Ovary (tissue), 9 donors: ENCODE data around the gene RNF19B. TPM values are rescaled to one million over a fixed set of nuclear protein-coding genes. Genes with fewer than 3 reads are reported as not detected.
A peak's percentile ranks its signal among the peaks of the same experiment; 100 is the strongest.

Experiments used
- DNase-seq, 5 donors: peaks; one replicate each; pipeline ENCODE4 v3.0.0-alpha.2; 2019 to 2020
- H3K27ac ChIP-seq, 2 donors: fragments of 200-600 bp; one replicate each; pipeline versions ENCODE4 v1.5.1 to v1.8.0; 2019 to 2022
- H3K27me3 ChIP-seq: fragments of 200-600 bp; one replicate; pipeline ENCODE4 v1.8.0; 2022
- H3K36me3 ChIP-seq: fragments of 200-600 bp; sonication (generic); one replicate; pipeline ENCODE4 v1.5.1; 2019
- H3K4me1 ChIP-seq: one replicate; pipeline ENCODE4 v1.8.1; 2013; ENCODE audit warnings: mild to moderate bottlenecking, moderate library complexity; ENCODE audit not compliant: insufficient read depth
- H3K4me3 ChIP-seq: fragments of 200-600 bp; sonication (generic); one replicate; pipeline ENCODE4 v1.5.1; 2017
- H3K9me3 ChIP-seq, 2 donors: fragments of 200-600 bp in 1 of 2; sonication (generic) in 1 of 2; one replicate each; pipeline versions ENCODE4 v1.5.1 to v1.8.1; 2013 to 2019; ENCODE audit warnings: mild to moderate bottlenecking in 1 of 2, moderate library complexity in 1 of 2
- CTCF ChIP-seq, 3 donors: fragments of 450-650 bp in 2 of 3; fragments of 200-600 bp in 1 of 3; IDR thresholded peaks; one replicate each; pipeline versions ENCODE4 v1.5.1 to v1.8.0; 2016 to 2022; ENCODE audit warnings: antibody characterized with exemption in 3 of 3, mild to moderate bottlenecking in 1 of 3
- EP300 ChIP-seq: sonication (generic); formaldehyde crosslinking; IDR thresholded peaks from one replicate; pipeline ENCODE4 v1.6.1; 2017; ENCODE audit warnings: antibody characterized with exemption
- POLR2A ChIP-seq: fragments of 450-650 bp; IDR thresholded peaks from one replicate; pipeline ENCODE4 v1.6.1; 2017; ENCODE audit warnings: antibody characterized with exemption, mild to moderate bottlenecking, moderate library complexity
- WGBS, 3 donors: extraction: QIAGEN DNeasy Blood & Tissue Kit in 1 of 3; methylation state at CpG; one replicate each; pipeline versions ENCODE4 v1.1.5 to v1.1.7; 2013 to 2017; 5-methylcytosine and 5-hydroxymethylcytosine counted together
- intact Hi-C, 4 donors: fragments of 100-400 bp; cut with DNase I; formaldehyde crosslinking; loops; one replicate each; pipeline versions ENCODE4 v1.11.0 to v1.15.1; 2022 to 2023
- polyA plus RNA-seq, 2 donors: library from polyadenylated mRNA; stranded (reverse); fragments of 200-250 nt in 1 of 2; fragments of 350-450 nt in 1 of 2; fragmentation: Illumina TruSeq in 1 of 2; extraction: RNeasy Lipid Tissue Mini Kit (QIAGEN cat#74804) in 1 of 2; gene quantifications; one replicate each; pipeline ENCODE4 v1.2.3, GENCODE V29; 2013 to 2014
- total RNA-seq, 7 donors: library from RNA; depleted of rRNA in 2 of 7; stranded (reverse); fragments of >200 nt in 2 of 7; fragmentation: NEBNext Ultra II Directional in 3 of 7; extraction: Animal tissue kit (Norgen Biotek cat#: 25700) in 3 of 7; gene quantifications; one replicate each; pipeline versions ENCODE4 v1.1.0 to v1.2.4, GENCODE V29; 2016 to 2023
- donor health status: DM: no; HTN: no; CAD: no; lungs with moderate emphysema.
- donor health status: DM: no; HTN: no; CAD: no.
- donor health status: Bipolar disorder and iron deficiency.
- donor health status: DM: yes; HTN: yes; CAD: no.
- donor health status: DM: no; HTN: no; CAD: no.
- donor health status: DM: yes; HTN: yes; CAD: no.

The RNF19B gene
- total and polyA plus RNA-seq, 9 donors, result 11.2 to 38.0 (median 15.0) TPM

GRCh38 chr1:32900371-32900955 lies 64.1 kb downstream of the RNF19B start:
- WGBS, 3 donors, result 18 to 21% (median 18%) methylated on average over 22 of the region's 22 CpGs
- intact Hi-C loops, result no loop called here

GRCh38 chr1:32899586-32900296 lies 64.9 kb downstream of the RNF19B start:
- TF ChIP-seq POLR2A (no peak), CTCF (IDR thresholded peaks at IDR 0.05) (no peak), EP300 (no peak)
- H3K36me3 ChIP-seq, result no peaks in the 10 kb centered on the region
- H3K4me1 ChIP-seq, result no peaks in the 10 kb centered on the region
- DNase-seq, result peak in 1 of 5 donors; percentile 38
- H3K4me3 ChIP-seq, result peak overlapping the region; percentile 55
- intact Hi-C loops, result no loop called here
- H3K27me3 ChIP-seq, result no peaks in the 10 kb centered on the region
- 79 to 85% (median 81%) methylated on average over 7 of the region's 7 CpGs for WGBS, 3 donors
- H3K27ac ChIP-seq, result no peak overlapping the region
- H3K9me3 ChIP-seq, result no peaks in the 10 kb centered on the region

More at GRCh38 chr1:32900371-32900955, 64.1 kb downstream of the RNF19B start:
- TF ChIP-seq EP300, result no peak
- peak in 1 of 5 donors; percentile 30 for DNase-seq
- Histone ChIP-seq H3K27me3 (no peaks in the 10 kb centered on the region), H3K4me1 (no peaks in the 10 kb centered on the region), H3K27ac (no peak overlapping the region), H3K36me3 (no peaks in the 10 kb centered on the region), H3K4me3 (peak overlapping the region; percentile 55), H3K9me3 (no peaks in the 10 kb centered on the region)

GRCh38 chr1:32898958-32899357 lies 65.7 kb downstream of the RNF19B start:
- no peaks in the 10 kb centered on the region for H3K36me3 ChIP-seq
- no peaks in the 10 kb centered on the region for H3K4me1 ChIP-seq
- 97 to 100% (median 99%) methylated on average over 3 of the region's 3 CpGs for WGBS, 3 donors
- H3K27me3 ChIP-seq, result no peaks in the 10 kb centered on the region
- no peak overlapping the region for H3K4me3 ChIP-seq
- no peak overlapping the region for H3K27ac ChIP-seq
- intact Hi-C loops, result no loop called here
- H3K9me3 ChIP-seq, result no peaks in the 10 kb centered on the region
- peak in 1 of 5 donors; percentile 29 for DNase-seq
- TF ChIP-seq POLR2A (no peak), EP300 (no peak), CTCF (IDR thresholded peaks at IDR 0.05) (no peak)

- DNase-seq, result peak in 1 of 5 donors; percentile 29
- intact Hi-C loops, result no loop called here
- H3K27ac ChIP-seq, result no peak overlapping the region
- no peak for TF ChIP-seq POLR2A
- no peak for TF ChIP-seq EP300
- no peak for TF ChIP-seq CTCF (IDR thresholded peaks at IDR 0.05)
- 90 to 92% (median 92%) methylated on average over 9 of the region's 9 CpGs for WGBS, 3 donors
- H3K9me3 ChIP-seq, result no peaks in the 10 kb centered on the region
- no peak overlapping the region for H3K4me3 ChIP-seq
- no peaks in the 10 kb centered on the region for H3K27me3 ChIP-seq
- H3K36me3 ChIP-seq, result no peaks in the 10 kb centered on the region
- peaks cover 2% of the 10 kb centered on the region for H3K4me1 ChIP-seq
These were observed 66.6 kb downstream of the RNF19B start for GRCh38 chr1:32898056-32898455.
